ENCODE measurements around the gene NEK4.

NEK4 gene

GRCh38 chr3:52770496-52771333 is at the start of gene NEK4:
Gene NEK4, minus strand, starts transcription at chr3:52770940. Its CDS starts 194 bp downstream, at chr3:52770746.
- DNase-seq: peak; percentile 95

GRCh38 chr3:52819936-52820335 is 49.2 kb upstream of the NEK4 start:
- DNase-seq: no peak

DNA sequence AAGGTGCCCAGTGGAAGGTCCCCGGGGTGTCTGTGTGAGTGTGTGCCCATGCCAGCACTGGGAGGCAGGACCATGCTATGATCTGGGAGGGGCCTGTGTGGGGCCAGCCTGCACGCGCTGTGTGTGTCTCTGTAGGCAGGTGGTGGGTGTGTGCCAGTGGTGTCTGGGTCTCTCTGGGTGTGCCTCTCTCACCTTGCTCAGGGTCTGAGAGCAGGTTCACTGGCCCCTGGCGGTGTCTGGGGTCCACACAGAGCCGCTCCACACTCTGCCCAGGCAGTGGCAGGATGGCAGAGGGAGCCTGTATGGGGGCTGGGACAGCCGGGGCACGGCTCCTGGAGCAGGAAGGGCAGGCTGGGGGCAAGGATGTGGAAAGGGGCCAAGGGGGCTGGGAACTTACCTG is 47.1 kb upstream of the NEK4 start:
- no peak for DNase-seq

GRCh38 chr3:52817221-52817620 is 46.5 kb upstream of the NEK4 start:
- DNase-seq: no peak

DNA sequence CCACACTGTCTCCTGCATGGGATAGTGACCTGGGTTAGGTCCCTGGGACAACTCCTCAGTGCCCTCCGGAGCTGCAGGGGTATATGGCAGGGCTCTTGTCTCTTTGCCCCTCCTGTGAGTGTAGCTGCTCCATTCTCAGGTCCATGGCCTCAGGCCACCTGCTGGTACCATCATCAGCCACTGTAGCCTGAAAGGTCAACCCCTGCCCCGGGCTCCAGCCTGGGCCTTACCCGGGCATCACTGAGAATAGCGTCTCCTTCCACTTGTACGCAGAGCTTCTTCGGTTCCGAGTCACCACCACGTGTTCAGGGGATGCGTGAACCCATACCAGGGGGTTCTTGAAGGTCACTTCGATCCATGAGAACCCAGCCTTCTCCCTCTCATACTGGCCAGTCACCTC is 45.9 kb upstream of the NEK4 start:
- DNase-seq: no peak

- DNase-seq: no peak
These were observed 45.5 kb upstream of the NEK4 start for GRCh38 chr3:52816199-52816598.

DNA sequence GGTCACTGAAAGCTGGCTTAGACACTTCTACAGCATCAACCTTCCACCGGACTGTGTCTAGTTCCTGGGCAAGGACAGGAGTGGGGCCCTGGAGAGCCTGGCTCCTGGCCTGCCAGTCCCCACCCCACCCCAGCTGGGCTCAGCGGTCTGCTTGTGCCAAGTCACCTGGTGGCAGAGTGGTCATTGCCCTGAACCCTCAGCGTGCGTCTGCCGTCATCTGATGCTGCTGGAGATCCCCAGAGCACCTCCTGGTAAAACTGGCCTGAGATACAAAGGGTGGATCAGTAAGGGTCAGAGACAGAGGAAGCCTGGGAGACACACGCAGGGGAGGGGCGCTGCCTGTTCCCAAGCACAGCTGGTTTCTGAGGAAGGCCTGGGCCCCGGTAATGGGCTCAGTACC is 43.1 kb upstream of the NEK4 start:
- DNase-seq: no peak

DNA sequence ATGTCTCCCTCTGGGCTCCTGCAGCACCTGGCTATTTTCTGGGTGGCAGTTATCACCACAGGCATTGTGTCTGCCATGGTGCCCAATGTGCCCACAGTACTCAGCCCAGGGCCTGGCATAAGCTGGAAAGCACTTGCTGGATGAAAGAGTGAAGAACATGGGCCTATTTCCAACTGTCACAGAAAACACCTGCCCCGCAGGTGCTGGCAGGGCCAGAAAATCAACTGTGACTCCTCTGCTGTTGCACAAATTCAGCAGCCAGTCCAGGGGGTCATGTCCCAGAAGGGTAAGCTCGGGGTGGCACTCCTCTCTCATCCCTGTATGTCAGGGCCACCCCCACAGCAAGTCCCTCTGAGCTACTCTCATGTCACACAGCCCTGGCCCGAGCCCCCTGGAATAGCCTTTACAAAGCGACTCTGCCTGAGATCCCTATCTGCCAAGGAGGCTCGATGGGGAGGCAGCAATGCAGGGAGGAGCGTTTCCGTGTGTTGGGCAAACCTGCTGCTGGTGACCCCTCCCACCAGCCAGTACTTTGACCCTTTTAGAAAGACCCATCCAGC is 40.8 kb upstream of the NEK4 start:
- no peak for DNase-seq

DNA sequence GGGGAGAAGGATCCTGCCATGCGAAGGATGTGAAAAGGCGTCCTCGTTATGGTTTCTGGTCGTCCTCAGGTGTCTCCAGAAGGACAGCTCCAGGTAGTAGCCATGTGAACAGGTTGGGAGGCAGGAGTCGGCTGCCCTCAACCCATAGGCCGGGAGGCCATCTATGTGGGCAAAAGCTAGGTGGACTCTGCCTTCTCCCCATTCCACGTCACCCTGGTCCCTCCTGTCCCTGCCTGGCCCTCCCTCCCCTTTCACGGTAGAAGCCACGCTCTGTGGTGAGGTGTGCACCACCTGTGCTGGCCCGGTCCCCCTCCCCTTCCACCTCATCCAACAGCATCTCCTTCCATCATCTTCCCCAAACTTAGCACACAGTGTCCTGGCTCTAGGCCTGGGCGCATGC is 40.2 kb upstream of the NEK4 start:
- DNase-seq: no peak

DNA sequence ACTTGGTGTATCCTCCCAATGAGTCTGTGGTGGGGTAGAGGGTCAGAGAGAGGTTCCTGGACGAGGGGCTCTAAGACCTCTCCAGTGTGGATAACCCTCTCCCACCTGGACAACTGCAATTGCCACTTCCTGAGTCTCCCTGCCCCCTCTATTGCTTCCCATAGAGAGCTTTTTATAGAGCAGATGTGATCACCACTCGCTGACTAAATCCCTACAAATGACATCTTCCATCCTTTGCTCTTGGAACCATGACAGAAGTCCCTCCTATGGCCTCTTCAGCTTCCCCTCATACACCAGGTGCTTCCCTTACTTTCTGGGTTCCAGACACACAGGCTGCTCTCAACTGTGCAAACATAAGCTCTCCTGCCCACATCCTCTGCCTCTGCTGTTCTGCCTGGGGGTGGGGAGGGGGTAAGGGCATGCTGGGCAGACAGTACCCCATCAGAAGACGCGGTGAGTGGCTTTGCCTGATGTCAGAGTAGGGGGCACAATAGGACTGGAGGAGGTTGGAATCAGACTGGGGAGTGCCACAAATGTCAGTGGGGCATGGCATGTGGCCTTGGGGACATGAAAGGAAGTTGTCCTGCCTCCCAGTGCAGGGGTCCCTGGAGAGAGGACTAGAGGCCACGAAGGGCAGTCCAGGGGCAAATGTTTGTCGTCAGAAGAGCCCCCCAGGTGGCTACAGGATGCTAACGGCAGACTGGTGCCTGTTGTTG is 39.1 kb upstream of the NEK4 start:
- no peak for DNase-seq

DNA sequence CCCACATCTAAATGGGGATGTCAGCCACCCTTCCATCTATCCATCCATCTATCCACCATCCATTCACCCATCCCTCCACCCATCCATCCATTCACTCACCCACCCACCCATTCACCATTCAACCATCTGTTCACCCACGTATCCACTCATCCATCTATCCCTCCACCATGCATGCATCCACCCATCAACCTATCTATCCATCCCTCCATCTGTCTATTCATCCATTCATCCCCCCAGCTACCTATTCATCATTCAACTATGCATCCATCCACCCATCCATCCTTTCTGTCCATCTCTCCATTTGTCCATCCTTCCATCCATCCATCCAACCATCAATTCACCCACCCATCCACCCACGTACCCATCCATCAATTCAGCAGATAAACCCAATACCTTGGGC is 38.4 kb upstream of the NEK4 start:
- no peak for DNase-seq

GRCh38 chr3:52805270-52806039 is 34.7 kb upstream of the NEK4 start:
- no peak for DNase-seq

- no peak for DNase-seq
These were observed 31.1 kb upstream of the NEK4 start for GRCh38 chr3:52801839-52802238.

DNA sequence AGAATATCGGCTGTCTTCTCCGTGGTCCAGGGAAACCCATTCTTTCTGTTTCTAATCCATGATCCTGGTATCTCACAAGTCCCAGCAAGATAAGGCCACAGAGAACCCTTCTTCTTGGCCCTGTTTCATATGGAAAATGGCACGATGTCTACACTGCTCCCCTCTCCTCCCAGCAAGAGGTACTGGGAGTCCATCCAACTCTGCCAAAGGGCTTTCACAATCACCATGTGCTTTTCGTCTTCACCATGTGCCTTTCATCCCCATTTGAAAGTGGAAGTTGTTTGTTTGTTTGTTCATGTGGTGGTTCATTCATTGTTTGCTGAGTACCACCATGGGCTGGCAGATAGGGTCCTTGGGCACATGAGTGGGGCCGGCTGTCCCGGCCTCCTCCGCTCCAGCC is 29.3 kb upstream of the NEK4 start:
- DNase-seq: no peak

GRCh38 chr3:52798978-52799476 is 28.3 kb upstream of the NEK4 start:
- DNase-seq: peak; percentile 30

GRCh38 chr3:52798376-52798977 is 27.7 kb upstream of the NEK4 start:
- DNase-seq: no peak

DNA sequence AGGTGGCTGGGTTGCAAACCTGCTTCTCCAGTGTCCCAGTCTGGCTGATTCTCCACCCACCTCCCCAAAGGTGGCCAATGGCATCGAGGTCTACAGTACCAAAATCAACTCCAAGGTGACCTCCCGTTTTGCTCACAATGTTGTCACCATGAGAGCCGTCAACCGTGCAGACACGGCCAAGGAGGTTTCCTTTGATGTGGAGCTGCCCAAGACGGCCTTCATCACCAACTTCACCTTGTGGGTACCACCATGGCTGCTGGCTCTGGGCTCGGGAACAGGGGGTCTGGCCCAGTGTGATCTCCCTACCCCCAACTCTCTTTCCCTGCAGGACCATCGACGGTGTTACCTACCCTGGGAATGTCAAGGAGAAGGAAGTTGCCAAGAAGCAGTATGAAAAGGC is 25.7 kb upstream of the NEK4 start:
- DNase-seq: no peak

DNA sequence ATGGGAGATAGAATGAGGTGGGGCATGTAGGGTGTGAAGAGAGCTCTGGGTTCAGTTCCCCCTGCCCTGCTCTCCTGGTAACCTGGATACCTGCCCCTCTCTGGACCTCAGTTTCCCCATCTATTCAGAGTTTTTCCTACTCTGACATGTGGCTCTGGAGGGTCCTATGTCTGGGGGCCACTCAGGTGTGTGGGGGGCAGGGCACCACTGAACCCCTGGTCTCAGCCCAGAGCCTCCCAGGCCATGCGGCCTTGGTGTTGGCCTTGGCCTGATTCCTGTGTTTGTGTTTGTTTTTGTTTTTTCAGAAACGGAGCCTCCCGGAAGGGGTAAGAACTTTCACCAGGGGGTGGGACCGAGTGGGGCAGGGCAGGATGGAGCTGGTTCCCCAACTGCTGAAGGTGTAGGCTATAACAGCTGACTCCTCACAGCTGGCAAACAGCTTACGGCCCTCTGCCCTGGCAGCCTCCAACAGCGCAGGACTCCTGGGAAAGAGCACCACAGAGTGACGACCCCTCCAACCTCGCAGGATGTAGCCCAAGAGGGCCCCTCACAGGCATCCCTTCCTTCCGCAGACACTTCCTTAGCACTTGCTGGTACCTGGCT is 24.7 kb upstream of the NEK4 start:
- DNase-seq: no peak

- DNase-seq: no peak
These were observed 23.9 kb upstream of the NEK4 start, which contains the start of gene ITIH3 for GRCh38 chr3:52794612-52795099. Gene ITIH3, plus strand, starts transcription at chr3:52794796. Its CDS starts 8 bp downstream, at chr3:52794804.

- DNase-seq: no peak
These were observed 23.2 kb upstream of the NEK4 start for GRCh38 chr3:52793702-52794611.

All from activated CD4-positive, alpha-beta T cell treated with anti-CD3 and anti-CD28 coated beads, Interleukin-10, Interleukin-2, amounts not matched to agents 100 ng/mL and 50 ng/mL, durations not matched to agents 16 hours and 8 hours (primary cell).